ENCODE results near the gene MFF.

MFF gene

GRCh38 chr2:227370791-227371312 is 45.8 kb downstream of the MFF start:
- TF ChIP-seq CTCF (IDR thresholded peaks at IDR 0.05; ENCODE audit: low read depth, low read length) = no peak
- peak; percentile 87 for DNase-seq (ENCODE audit: low read depth, low spot score)
- in situ Hi-C loops (cut with HindIII; ENCODE audit: low sequenced_read_pairs) = no loop called here
- H3K4me3 ChIP-seq (ENCODE audit: low read depth, low read length) = no peak overlapping the region

GRCh38 chr2:227373389-227373788 is 48.3 kb downstream of the MFF start:
- no peak overlapping the region for H3K4me3 ChIP-seq (ENCODE audit: low read depth, low read length)
- DNase-seq (ENCODE audit: low read depth, low spot score) = no peak
- no peak for TF ChIP-seq CTCF (IDR thresholded peaks at IDR 0.05; ENCODE audit: low read depth, low read length)
- in situ Hi-C loops (cut with HindIII; ENCODE audit: low sequenced_read_pairs) = no loop called here

GRCh38 chr2:227374158-227374557 is 49.1 kb downstream of the MFF start:
- DNase-seq (ENCODE audit: low read depth, low spot score) = peak; percentile 59
- in situ Hi-C loops (cut with HindIII; ENCODE audit: low sequenced_read_pairs) = no loop called here
- TF ChIP-seq CTCF (IDR thresholded peaks at IDR 0.05; ENCODE audit: low read depth, low read length) = no peak
- H3K4me3 ChIP-seq (ENCODE audit: low read depth, low read length) = no peak overlapping the region

- TF ChIP-seq CTCF (IDR thresholded peaks at IDR 0.05; ENCODE audit: low read depth, low read length) = no peak
- DNase-seq (ENCODE audit: low read depth, low spot score) = no peak
- no peak overlapping the region for H3K4me3 ChIP-seq (ENCODE audit: low read depth, low read length)
- in situ Hi-C loops (cut with HindIII; ENCODE audit: low sequenced_read_pairs) = no loop called here
These were observed 51.8 kb downstream of the MFF start for GRCh38 chr2:227376656-227377396.

GRCh38 chr2:227377467-227378351 is 52.7 kb downstream of the MFF start:
- TF ChIP-seq CTCF (IDR thresholded peaks at IDR 0.05; ENCODE audit: low read depth, low read length) = no peak
- no peak overlapping the region for H3K4me3 ChIP-seq (ENCODE audit: low read depth, low read length)
- DNase-seq (ENCODE audit: low read depth, low spot score) = no peak
- in situ Hi-C loops (cut with HindIII; ENCODE audit: low sequenced_read_pairs) = no loop called here

- no peak for TF ChIP-seq CTCF (IDR thresholded peaks at IDR 0.05; ENCODE audit: low read depth, low read length)
- H3K4me3 ChIP-seq (ENCODE audit: low read depth, low read length) = no peak overlapping the region
- no peak for DNase-seq (ENCODE audit: low read depth, low spot score)
- in situ Hi-C loops (cut with HindIII; ENCODE audit: low sequenced_read_pairs) = no loop called here
These were observed 53.3 kb downstream of the MFF start for GRCh38 chr2:227378371-227378782.

All from astrocyte of the spinal cord (primary cell).